Memory B cell (primary cell): Measurements from ENCODE around the gene PTPRK.

Experiments
- ATAC-seq: fragments of 150-1000 bp; cut with Tn5 transposase; 2 replicates; pipeline ENCODE4 v1.10.0; 2021; ENCODE audit warnings: low read depth, mild to moderate bottlenecking, moderate library complexity
- DNase-seq, 2 donors: peaks; one replicate each; pipeline ENCODE4 v3.0.0; 2022; ENCODE audit warnings: low spot score in 2 of 2
- H3K27ac Mint-ChIP-seq: one replicate; pipeline ENCODE4 v1.8.0; 2022; ENCODE audit warnings: mild to moderate bottlenecking, moderate library complexity, mixed read lengths
- H3K27me3 Mint-ChIP-seq: one replicate; pipeline ENCODE4 v1.8.0; 2022; ENCODE audit warnings: mixed read lengths
- H3K36me3 Mint-ChIP-seq: one replicate; pipeline ENCODE4 v1.8.0; 2022; ENCODE audit warnings: mild to moderate bottlenecking, mixed read lengths
- H3K4me1 Mint-ChIP-seq: one replicate; pipeline ENCODE4 v1.8.0; 2022; ENCODE audit warnings: mixed read lengths
- H3K4me3 Mint-ChIP-seq: one replicate; pipeline ENCODE4 v1.8.0; 2022; ENCODE audit warnings: mild to moderate bottlenecking, moderate library complexity, mixed read lengths
- H3K9me3 Mint-ChIP-seq: one replicate; pipeline ENCODE4 v1.8.0; 2022; ENCODE audit warnings: mixed read lengths

PTPRK gene

GRCh38 chr6:128520436-128521281 lies at the start of gene PTPRK:
Gene PTPRK (minus strand): TSS chr6:128520599. CDS start chr6:128520358, 241 bp downstream.
- Mint-ChIP-seq H3K27ac (no peak within 1 kb of the TSS), H3K27me3 (peaks cover 16% of the 10 kb centered on the region)

GRCh38 chr6:128567029-128567428 lies 46.6 kb upstream of the PTPRK start:
- H3K9me3 Mint-ChIP-seq: no peaks in the 10 kb centered on the region
- H3K4me1 Mint-ChIP-seq: no peaks in the 10 kb centered on the region
- no peak for ATAC-seq

More at GRCh38 chr6:128520436-128521281, at the start of gene PTPRK:
- Mint-ChIP-seq H3K4me3 (peak within 1 kb of the TSS; percentile 87), H3K36me3 (no peaks in the 10 kb centered on the region), H3K9me3 (no peaks in the 10 kb centered on the region), H3K4me1 (peaks cover 14% of the 10 kb centered on the region)
- DNase-seq (peak in 1 of 2 donors; percentile 22), ATAC-seq (peak; percentile 83)

GRCh38 chr6:128560966-128561365 lies 40.6 kb upstream of the PTPRK start:
- Mint-ChIP-seq H3K27ac (no peak overlapping the region), H3K9me3 (no peaks in the 10 kb centered on the region), H3K4me1 (no peaks in the 10 kb centered on the region), H3K4me3 (no peak overlapping the region), H3K27me3 (no peaks in the 10 kb centered on the region), H3K36me3 (no peaks in the 10 kb centered on the region)
- DNase-seq: no peak
- ATAC-seq: no peak

More at GRCh38 chr6:128567029-128567428, 46.6 kb upstream of the PTPRK start:
- DNase-seq: no peak
- no peaks in the 10 kb centered on the region for H3K27me3 Mint-ChIP-seq
- no peaks in the 10 kb centered on the region for H3K36me3 Mint-ChIP-seq
- H3K4me3 Mint-ChIP-seq: no peak overlapping the region
- H3K27ac Mint-ChIP-seq: no peak overlapping the region

- Mint-ChIP-seq H3K27me3 (no peaks in the 10 kb centered on the region), H3K36me3 (no peaks in the 10 kb centered on the region), H3K4me3 (no peak overlapping the region)
Observed at GRCh38 chr6:128558924-128559323, 38.5 kb upstream of the PTPRK start.

GRCh38 chr6:128558021-128558420 lies 37.6 kb upstream of the PTPRK start:
- H3K4me3 Mint-ChIP-seq: no peak overlapping the region
- H3K27ac Mint-ChIP-seq: no peak overlapping the region
- H3K4me1 Mint-ChIP-seq: no peaks in the 10 kb centered on the region
- DNase-seq: no peak
- no peak for ATAC-seq
- no peaks in the 10 kb centered on the region for H3K9me3 Mint-ChIP-seq
- no peaks in the 10 kb centered on the region for H3K27me3 Mint-ChIP-seq
- no peaks in the 10 kb centered on the region for H3K36me3 Mint-ChIP-seq

More at GRCh38 chr6:128558924-128559323, 38.5 kb upstream of the PTPRK start:
- DNase-seq (no peak), ATAC-seq (no peak)
- Mint-ChIP-seq H3K27ac (no peak overlapping the region), H3K9me3 (no peaks in the 10 kb centered on the region), H3K4me1 (no peaks in the 10 kb centered on the region)

- DNase-seq: no peak
- H3K4me3 Mint-ChIP-seq: no peak overlapping the region
- no peaks in the 10 kb centered on the region for H3K9me3 Mint-ChIP-seq
- no peak for ATAC-seq
- H3K27me3 Mint-ChIP-seq: no peaks in the 10 kb centered on the region
- no peaks in the 10 kb centered on the region for H3K36me3 Mint-ChIP-seq
- H3K4me1 Mint-ChIP-seq: no peaks in the 10 kb centered on the region
- H3K27ac Mint-ChIP-seq: no peak overlapping the region
Observed at GRCh38 chr6:128557081-128557480, 36.7 kb upstream of the PTPRK start.

GRCh38 chr6:128554302-128554701 lies 33.9 kb upstream of the PTPRK start:
- ATAC-seq: no peak
- Mint-ChIP-seq H3K4me1 (no peaks in the 10 kb centered on the region), H3K27me3 (no peaks in the 10 kb centered on the region), H3K27ac (no peak overlapping the region), H3K4me3 (no peak overlapping the region), H3K36me3 (no peaks in the 10 kb centered on the region), H3K9me3 (no peaks in the 10 kb centered on the region)
- no peak for DNase-seq

- ATAC-seq (no peak), DNase-seq (no peak)
- Mint-ChIP-seq H3K27me3 (no peaks in the 10 kb centered on the region), H3K9me3 (peaks cover 3% of the 10 kb centered on the region), H3K4me1 (no peaks in the 10 kb centered on the region), H3K36me3 (no peaks in the 10 kb centered on the region), H3K4me3 (no peak overlapping the region), H3K27ac (no peak overlapping the region)
Observed at GRCh38 chr6:128541261-128541660, 20.9 kb upstream of the PTPRK start.

- no peaks in the 10 kb centered on the region for H3K27me3 Mint-ChIP-seq
- H3K4me3 Mint-ChIP-seq: no peak overlapping the region
- no peak for DNase-seq
- H3K27ac Mint-ChIP-seq: no peak overlapping the region
- no peaks in the 10 kb centered on the region for H3K36me3 Mint-ChIP-seq
- no peak for ATAC-seq
- peaks cover 3% of the 10 kb centered on the region for H3K9me3 Mint-ChIP-seq
- H3K4me1 Mint-ChIP-seq: no peaks in the 10 kb centered on the region
Observed at GRCh38 chr6:128538763-128539162, 18.4 kb upstream of the PTPRK start.

- ATAC-seq (no peak), DNase-seq (no peak)
- Mint-ChIP-seq H3K4me1 (no peaks in the 10 kb centered on the region), H3K4me3 (no peak overlapping the region), H3K27ac (no peak overlapping the region), H3K27me3 (peaks cover 2% of the 10 kb centered on the region), H3K9me3 (peaks cover 3% of the 10 kb centered on the region), H3K36me3 (no peaks in the 10 kb centered on the region)
Observed at GRCh38 chr6:128532827-128533226, 12.4 kb upstream of the PTPRK start.

GRCh38 chr6:128532136-128532535 lies 11.7 kb upstream of the PTPRK start:
- Mint-ChIP-seq H3K9me3 (peaks cover 3% of the 10 kb centered on the region), H3K27ac (no peak overlapping the region), H3K36me3 (no peaks in the 10 kb centered on the region), H3K27me3 (peaks cover 2% of the 10 kb centered on the region), H3K4me3 (no peak overlapping the region), H3K4me1 (no peaks in the 10 kb centered on the region)
- DNase-seq: no peak
- ATAC-seq: no peak

- H3K9me3 Mint-ChIP-seq: peaks cover 3% of the 10 kb centered on the region
- H3K27me3 Mint-ChIP-seq: peaks cover 2% of the 10 kb centered on the region
- no peaks in the 10 kb centered on the region for H3K4me1 Mint-ChIP-seq
- no peak overlapping the region for H3K27ac Mint-ChIP-seq
- no peak for DNase-seq
- no peak overlapping the region for H3K4me3 Mint-ChIP-seq
- no peak for ATAC-seq
- no peaks in the 10 kb centered on the region for H3K36me3 Mint-ChIP-seq
Observed at GRCh38 chr6:128531696-128532095, 11.3 kb upstream of the PTPRK start.

- Mint-ChIP-seq H3K36me3 (no peaks in the 10 kb centered on the region), H3K4me1 (no peaks in the 10 kb centered on the region), H3K27ac (no peak overlapping the region), H3K27me3 (peaks cover 2% of the 10 kb centered on the region), H3K4me3 (no peak overlapping the region), H3K9me3 (peaks cover 3% of the 10 kb centered on the region)
- ATAC-seq (no peak), DNase-seq (no peak)
Observed at GRCh38 chr6:128528241-128528640, 7.8 kb upstream of the PTPRK start.

- no peaks in the 10 kb centered on the region for H3K36me3 Mint-ChIP-seq
- ATAC-seq: no peak
- H3K4me3 Mint-ChIP-seq: no peak overlapping the region
- H3K4me1 Mint-ChIP-seq: no peaks in the 10 kb centered on the region
- H3K9me3 Mint-ChIP-seq: no peaks in the 10 kb centered on the region
- DNase-seq: no peak
- H3K27me3 Mint-ChIP-seq: peaks cover under 1% of the 10 kb centered on the region
- no peak overlapping the region for H3K27ac Mint-ChIP-seq
Observed at GRCh38 chr6:128527375-128527774, 7.0 kb upstream of the PTPRK start.
